Aorta (tissue), 5 donors: ENCODE data around the gene ZFHX3. TPM values are rescaled to one million over a fixed set of nuclear protein-coding genes. Genes with fewer than 3 reads are reported as not detected.

ENCODE experiments used
- ATAC-seq: fragments of 200-7000 bp; cut with Tn5 transposase; one replicate; pipeline ENCODE4 v1.9.1; 2022; ENCODE audit warnings: moderate library complexity; ENCODE audit not compliant: low FRiP score
- DNase-seq, 2 donors: peaks; one replicate each; pipeline ENCODE4 v3.0.0-alpha.2; 2020
- H3K27ac ChIP-seq, 2 donors: one replicate each; pipeline ENCODE4 v1.5.1; 2013; ENCODE audit warnings: low read length in 2 of 2, mild to moderate bottlenecking in 2 of 2, moderate library complexity in 2 of 2, control low read depth in 1 of 2, inconsistent platforms in 1 of 2, low read depth in 1 of 2
- H3K27me3 ChIP-seq, 2 donors: one replicate each; pipeline ENCODE4 v1.6.1; 2013; ENCODE audit warnings: control low read depth in 1 of 2, low read length in 1 of 2, mild to moderate bottlenecking in 1 of 2, moderate library complexity in 1 of 2; ENCODE audit not compliant: insufficient read depth in 2 of 2, control insufficient read depth in 1 of 2
- H3K36me3 ChIP-seq, 2 donors: one replicate each; pipeline ENCODE4 v1.6.1; 2013; ENCODE audit warnings: control low read depth in 1 of 2, low read length in 1 of 2, mild to moderate bottlenecking in 1 of 2; ENCODE audit not compliant: insufficient read depth in 2 of 2, control insufficient read depth in 1 of 2
- H3K4me1 ChIP-seq, 2 donors: one replicate each; pipeline ENCODE4 v1.6.1; 2013; ENCODE audit warnings: low read length in 2 of 2, control low read depth in 1 of 2, mild to moderate bottlenecking in 1 of 2, moderate library complexity in 1 of 2; ENCODE audit not compliant: insufficient read depth in 2 of 2, control insufficient read depth in 1 of 2
- H3K4me3 ChIP-seq, 2 donors: one replicate each; pipeline ENCODE4 v1.5.1; 2013; ENCODE audit warnings: low read length in 2 of 2, control low read depth in 1 of 2, mild to moderate bottlenecking in 1 of 2
- H3K9me3 ChIP-seq: one replicate; pipeline ENCODE4 v1.6.1; 2013; ENCODE audit warnings: mild to moderate bottlenecking, low read length; ENCODE audit not compliant: control insufficient read depth
- WGBS, 2 donors: extraction: QIAGEN DNeasy Blood & Tissue Kit; methylation state at CpG; one replicate each; pipeline ENCODE4 v1.1.7; 2013; 5-methylcytosine and 5-hydroxymethylcytosine counted together
- intact Hi-C, 2 donors: fragments of 100-400 bp; cut with DNase I; formaldehyde crosslinking; loops; one replicate each; pipeline versions ENCODE4 v1.14.2 to v1.15.0; 2022
- polyA plus RNA-seq, 2 donors: library from polyadenylated mRNA; stranded (reverse); fragments of 200-250 nt; gene quantifications; one replicate each; pipeline ENCODE4 v1.2.3, GENCODE V29; 2013
- total RNA-seq, 2 donors: library from RNA; stranded (reverse); fragmentation: NEBNext Ultra II Directional; extraction: Animal tissue kit (Norgen Biotek cat#: 25700); gene quantifications; one replicate each; pipeline ENCODE4 v1.2.1, GENCODE V29; 2021
- donor health status: healthy with polysubstance abuse.
- donor health status: Bipolar disorder and iron deficiency.
- donor health status: DM: no; HTN: no; CAD: no.
- donor health status: DM: no; HTN: no; CAD: no.
- donor health status: DM: yes; HTN: yes; CAD: no.

Gene ZFHX3
- total and polyA plus RNA-seq, 4 donors = 4.3 to 96.9 (median 37.7) TPM

- no peak overlapping the region for H3K4me3 ChIP-seq
These were observed 88.5 kb downstream of the ZFHX3 start for GRCh38 chr16:72959301-72959996.

GRCh38 chr16:72958522-72959076, 89.3 kb downstream of the ZFHX3 start:
- 89 to 90% methylated on average over 18 of the region's 18 CpGs for WGBS, 2 donors
- H3K4me1 ChIP-seq = no peaks in the 10 kb centered on the region
- peaks cover 0 to 2% of the 10 kb centered on the region in 2 donors for H3K36me3 ChIP-seq
- no peak for ATAC-seq
- H3K27ac ChIP-seq = no peak overlapping the region
- no peak for DNase-seq
- intact Hi-C loops = no loop called here
- no peak overlapping the region for H3K4me3 ChIP-seq
- H3K9me3 ChIP-seq = no peaks in the 10 kb centered on the region
- no peaks in the 10 kb centered on the region for H3K27me3 ChIP-seq

More at GRCh38 chr16:72959301-72959996, 88.5 kb downstream of the ZFHX3 start:
- Histone ChIP-seq H3K9me3 (no peaks in the 10 kb centered on the region), H3K36me3 (peaks cover 0 to 2% of the 10 kb centered on the region in 2 donors), H3K27me3 (no peaks in the 10 kb centered on the region), H3K27ac (no peak overlapping the region), H3K4me1 (no peaks in the 10 kb centered on the region)
- ATAC-seq (no peak), DNase-seq (no peak)
- 96% methylated on average over 46 of the region's 46 CpGs for WGBS, 2 donors
- intact Hi-C loops = no loop called here

GRCh38 chr16:72957303-72958277, 90.3 kb downstream of the ZFHX3 start:
- H3K36me3 ChIP-seq = peaks cover 0 to 2% of the 10 kb centered on the region in 2 donors
- H3K27ac ChIP-seq = no peak overlapping the region
- DNase-seq (peak in 1 of 2 donors; percentile 15), ATAC-seq (no peak)
- no peaks in the 10 kb centered on the region for H3K9me3 ChIP-seq
- intact Hi-C loops = no loop called here
- no peak overlapping the region for H3K4me3 ChIP-seq
- no peaks in the 10 kb centered on the region for H3K27me3 ChIP-seq
- 93 to 94% methylated on average over 50 of the region's 50 CpGs for WGBS, 2 donors
- no peaks in the 10 kb centered on the region for H3K4me1 ChIP-seq

GRCh38 chr16:72956124-72957064, 91.5 kb downstream of the ZFHX3 start:
- ATAC-seq (no peak), DNase-seq (peak in 1 of 2 donors; percentile 34)
- no peaks in the 10 kb centered on the region for H3K9me3 ChIP-seq
- H3K36me3 ChIP-seq = peaks cover 0 to 2% of the 10 kb centered on the region in 2 donors
- no peaks in the 10 kb centered on the region for H3K4me1 ChIP-seq
- no peak overlapping the region for H3K4me3 ChIP-seq
- no peak overlapping the region for H3K27ac ChIP-seq
- WGBS, 2 donors = 49 to 52% methylated on average over 14 of the region's 14 CpGs
- H3K27me3 ChIP-seq = no peaks in the 10 kb centered on the region
- intact Hi-C loops = no loop called here

- peak in 1 of 2 donors; percentile 7 for DNase-seq
- 7 to 8% methylated on average over 9 of the region's 9 CpGs for WGBS, 2 donors
- Histone ChIP-seq H3K4me1 (no peaks in the 10 kb centered on the region), H3K4me3 (no peak overlapping the region), H3K36me3 (peaks cover 0 to 5% of the 10 kb centered on the region in 2 donors), H3K27me3 (no peaks in the 10 kb centered on the region), H3K27ac (peak overlapping the region in 1 of 2 donors; percentile 5), H3K9me3 (no peaks in the 10 kb centered on the region)
- ATAC-seq = no peak
- intact Hi-C loops = loop anchor here in 1 of 2 donors (5.0 kb wide), 1 partner anchor 34 kb away; no protein-coding TSS in a partner anchor
These were observed 95.1 kb downstream of the ZFHX3 start for GRCh38 chr16:72952811-72953271.

- Histone ChIP-seq H3K9me3 (no peaks in the 10 kb centered on the region), H3K4me1 (no peaks in the 10 kb centered on the region), H3K27me3 (no peaks in the 10 kb centered on the region), H3K27ac (peak overlapping the region in 1 of 2 donors; percentile 13), H3K4me3 (no peak overlapping the region), H3K36me3 (peaks cover 0 to 5% of the 10 kb centered on the region in 2 donors)
- peak in 1 of 2 donors; percentile 68 for DNase-seq
- 6 to 8% methylated on average over 10 of the region's 10 CpGs for whole genome bisulfite sequencing, 2 donors
- ATAC-seq = peak; percentile 12
- intact Hi-C loops = loop anchor here in 1 of 2 donors (5.0 kb wide), 1 partner anchor 35 kb away; no protein-coding TSS in a partner anchor
These were observed 95.5 kb downstream of the ZFHX3 start for GRCh38 chr16:72952404-72952803.

- 87 to 92% methylated on average over 3 of the region's 3 CpGs for WGBS, 2 donors
- no peaks in the 10 kb centered on the region for H3K27me3 ChIP-seq
- H3K36me3 ChIP-seq = peaks cover 0 to 5% of the 10 kb centered on the region in 2 donors
- no peak overlapping the region for H3K27ac ChIP-seq
- ATAC-seq (no peak), DNase-seq (peak in 1 of 2 donors; percentile 69)
- no peaks in the 10 kb centered on the region for H3K9me3 ChIP-seq
- intact Hi-C loops = loop anchor here in 1 of 2 donors (5.0 kb wide), 1 partner anchor 35 kb away; no protein-coding TSS in a partner anchor
- H3K4me3 ChIP-seq = no peak overlapping the region
- no peaks in the 10 kb centered on the region for H3K4me1 ChIP-seq
These were observed 96.0 kb downstream of the ZFHX3 start for GRCh38 chr16:72951916-72952315.
